ENCODE results near the gene MYOZ1.

MYOZ1 gene

GRCh38 chr10:73591935-73592699 is 49.2 kb downstream of the MYOZ1 start:
- no peaks in the 10 kb centered on the region for H3K36me3 ChIP-seq (ENCODE audit: control insufficient read depth, insufficient read depth, low read length)
- H3K4me3 ChIP-seq (ENCODE audit: low read depth, low read length): peak overlapping the region; percentile 37
- H3K27ac ChIP-seq (ENCODE audit: low read depth, low read length): peak overlapping the region; percentile 87
- H3K9ac ChIP-seq (ENCODE audit: low read length): peak overlapping the region; percentile 23
- H3K27me3 ChIP-seq (ENCODE audit: control insufficient read depth, insufficient read depth, low read length): no peaks in the 10 kb centered on the region
- peaks cover 29% of the 10 kb centered on the region for H3K4me1 ChIP-seq (ENCODE audit: control insufficient read depth, insufficient read depth, low read length)
- H3K9me3 ChIP-seq (ENCODE audit: control insufficient read depth, insufficient read depth, low read depth, low read length): no peaks in the 10 kb centered on the region

- peak within 1 kb of the TSS; percentile 87 for H3K27ac ChIP-seq (ENCODE audit: low read depth, low read length)
- peak within 1 kb of the TSS; percentile 23 for H3K9ac ChIP-seq (ENCODE audit: low read length)
- no peaks in the 10 kb centered on the region; the same call in 1 of the 2 replicates for H3K9me3 ChIP-seq (ENCODE audit: control insufficient read depth, insufficient read depth, low read depth, low read length)
- H3K4me3 ChIP-seq (ENCODE audit: low read depth, low read length): peak within 1 kb of the TSS; percentile 37
- H3K27me3 ChIP-seq (ENCODE audit: control insufficient read depth, insufficient read depth, low read length): no peaks in the 10 kb centered on the region
- peaks cover 29% of the 10 kb centered on the region for H3K4me1 ChIP-seq (ENCODE audit: control insufficient read depth, insufficient read depth, low read length)
- H3K36me3 ChIP-seq (ENCODE audit: control insufficient read depth, insufficient read depth, low read length): no peaks in the 10 kb centered on the region
Measured at GRCh38 chr10:73590881-73591799, 50.1 kb downstream of the MYOZ1 start, which contains the start of gene USP54. TSS of gene USP54 (minus strand) at chr10:73591342. CDS start at chr10:73575658, 15,684 bp downstream.

GRCh38 chr10:73589563-73590126 is 51.6 kb downstream of the MYOZ1 start:
- peak overlapping the region; percentile 37; the same call in 1 of the 2 replicates for H3K4me3 ChIP-seq (ENCODE audit: low read depth, low read length)
- H3K27me3 ChIP-seq (ENCODE audit: control insufficient read depth, insufficient read depth, low read length): no peaks in the 10 kb centered on the region
- peaks cover 29% of the 10 kb centered on the region for H3K4me1 ChIP-seq (ENCODE audit: control insufficient read depth, insufficient read depth, low read length)
- no peak overlapping the region for H3K9ac ChIP-seq (ENCODE audit: low read length)
- peaks cover 5% of the 10 kb centered on the region for H3K9me3 ChIP-seq (ENCODE audit: control insufficient read depth, insufficient read depth, low read depth, low read length)
- H3K36me3 ChIP-seq (ENCODE audit: control insufficient read depth, insufficient read depth, low read length): no peaks in the 10 kb centered on the region
- no peak overlapping the region for H3K27ac ChIP-seq (ENCODE audit: low read depth, low read length)

- no peak overlapping the region for H3K27ac ChIP-seq (ENCODE audit: low read depth, low read length)
- peaks cover 5% of the 10 kb centered on the region for H3K9me3 ChIP-seq (ENCODE audit: control insufficient read depth, insufficient read depth, low read depth, low read length)
- H3K36me3 ChIP-seq (ENCODE audit: control insufficient read depth, insufficient read depth, low read length): no peaks in the 10 kb centered on the region
- H3K9ac ChIP-seq (ENCODE audit: low read length): no peak overlapping the region
- peaks cover 27% of the 10 kb centered on the region for H3K4me1 ChIP-seq (ENCODE audit: control insufficient read depth, insufficient read depth, low read length)
- H3K4me3 ChIP-seq (ENCODE audit: low read depth, low read length): no peak overlapping the region
- H3K27me3 ChIP-seq (ENCODE audit: control insufficient read depth, insufficient read depth, low read length): no peaks in the 10 kb centered on the region
Measured at GRCh38 chr10:73588656-73589055, 52.6 kb downstream of the MYOZ1 start.

- no peak overlapping the region for H3K9ac ChIP-seq (ENCODE audit: low read length)
- no peaks in the 10 kb centered on the region for H3K27me3 ChIP-seq (ENCODE audit: control insufficient read depth, insufficient read depth, low read length)
- peaks cover 5% of the 10 kb centered on the region for H3K9me3 ChIP-seq (ENCODE audit: control insufficient read depth, insufficient read depth, low read depth, low read length)
- no peak overlapping the region for H3K27ac ChIP-seq (ENCODE audit: low read depth, low read length)
- no peak overlapping the region for H3K4me3 ChIP-seq (ENCODE audit: low read depth, low read length)
- H3K36me3 ChIP-seq (ENCODE audit: control insufficient read depth, insufficient read depth, low read length): no peaks in the 10 kb centered on the region
- peaks cover 19% of the 10 kb centered on the region for H3K4me1 ChIP-seq (ENCODE audit: control insufficient read depth, insufficient read depth, low read length)
Measured at GRCh38 chr10:73586583-73586984, 54.7 kb downstream of the MYOZ1 start.

- Histone ChIP-seq H3K4me1 (ENCODE audit: control insufficient read depth, insufficient read depth, low read length) (peaks cover 15% of the 10 kb centered on the region), H3K36me3 (ENCODE audit: control insufficient read depth, insufficient read depth, low read length) (no peaks in the 10 kb centered on the region), H3K9ac (ENCODE audit: low read length) (no peak overlapping the region), H3K27ac (ENCODE audit: low read depth, low read length) (no peak overlapping the region), H3K9me3 (ENCODE audit: control insufficient read depth, insufficient read depth, low read depth, low read length) (peaks cover 5% of the 10 kb centered on the region), H3K4me3 (ENCODE audit: low read depth, low read length) (no peak overlapping the region), H3K27me3 (ENCODE audit: control insufficient read depth, insufficient read depth, low read length) (no peaks in the 10 kb centered on the region)
Measured at GRCh38 chr10:73585327-73585726, 55.9 kb downstream of the MYOZ1 start.

- Histone ChIP-seq H3K27ac (ENCODE audit: low read depth, low read length) (no peak overlapping the region), H3K36me3 (ENCODE audit: control insufficient read depth, insufficient read depth, low read length) (no peaks in the 10 kb centered on the region), H3K27me3 (ENCODE audit: control insufficient read depth, insufficient read depth, low read length) (no peaks in the 10 kb centered on the region), H3K9me3 (ENCODE audit: control insufficient read depth, insufficient read depth, low read depth, low read length) (peaks cover 5% of the 10 kb centered on the region), H3K4me3 (ENCODE audit: low read depth, low read length) (no peak overlapping the region), H3K9ac (ENCODE audit: low read length) (no peak overlapping the region), H3K4me1 (ENCODE audit: control insufficient read depth, insufficient read depth, low read length) (peaks cover 9% of the 10 kb centered on the region)
Measured at GRCh38 chr10:73584737-73585136, 56.5 kb downstream of the MYOZ1 start.

GRCh38 chr10:73581918-73582317 is 59.4 kb downstream of the MYOZ1 start:
- Histone ChIP-seq H3K27ac (ENCODE audit: low read depth, low read length) (no peak overlapping the region), H3K27me3 (ENCODE audit: control insufficient read depth, insufficient read depth, low read length) (no peaks in the 10 kb centered on the region), H3K9ac (ENCODE audit: low read length) (no peak overlapping the region), H3K4me1 (ENCODE audit: control insufficient read depth, insufficient read depth, low read length) (0 out of 2 replicates have a peak, but pooled peaks cover 2% of the 10 kb centered on the region), H3K9me3 (ENCODE audit: control insufficient read depth, insufficient read depth, low read depth, low read length) (peaks cover 5% of the 10 kb centered on the region), H3K36me3 (ENCODE audit: control insufficient read depth, insufficient read depth, low read length) (no peaks in the 10 kb centered on the region), H3K4me3 (ENCODE audit: low read depth, low read length) (no peak overlapping the region)
